Esophagus muscularis mucosa (tissue), 4 donors: ENCODE measurements around the gene SOST. TPM values are rescaled to one million over a fixed set of nuclear protein-coding genes. Genes with fewer than 3 reads are reported as not detected.

Source experiments
- DNase-seq: peaks from one replicate; pipeline ENCODE4 v3.0.0-alpha.2; 2017; ENCODE audit errors: extremely low spot score
- H3K27ac ChIP-seq, 4 donors: fragments of 200-600 bp; sonication (generic); replicated peaks in 1 of 4; 1 replicate in 3 of 4; 2 replicates in 1 of 4; pipeline ENCODE4 v1.5.1; 2016 to 2019; ENCODE audit warnings: mild to moderate bottlenecking in 1 of 4
- H3K27me3 ChIP-seq, 4 donors: fragments of 200-600 bp; sonication (generic); one replicate each; pipeline versions ENCODE4 v1.5.1 to v1.6.0; 2016 to 2019
- H3K36me3 ChIP-seq, 4 donors: fragments of 200-600 bp; sonication (generic); one replicate each; pipeline ENCODE4 v1.5.1; 2016 to 2019
- H3K4me1 ChIP-seq, 4 donors: fragments of 200-600 bp; sonication (generic); one replicate each; pipeline ENCODE4 v1.5.1; 2016 to 2019
- H3K4me3 ChIP-seq, 4 donors: fragments of 200-600 bp; sonication (generic); 1 replicate in 2 of 4; 2 replicates in 2 of 4; pipeline ENCODE4 v1.5.1; 2016 to 2019; ENCODE audit warnings: mild to moderate bottlenecking in 4 of 4, moderate library complexity in 1 of 4
- H3K9me3 ChIP-seq, 4 donors: fragments of 200-600 bp; sonication (generic); 1 replicate in 3 of 4; 2 replicates in 1 of 4; pipeline ENCODE4 v1.5.1; 2016 to 2019
- CTCF ChIP-seq, 3 experiments: fragments of 200-600 bp in 2 of 3; fragments of 450-650 bp in 1 of 3; sonication (generic) in 2 of 3; IDR thresholded peaks; one replicate each; pipeline ENCODE4 v1.5.1; 2017 to 2019; ENCODE audit warnings: antibody characterized with exemption in 3 of 3, mild to moderate bottlenecking in 2 of 3, moderate library complexity in 1 of 3
- EP300 ChIP-seq: sonication (generic); formaldehyde crosslinking; IDR thresholded peaks from one replicate; pipeline ENCODE4 v1.6.1; 2017; ENCODE audit warnings: antibody characterized with exemption
- POLR2A ChIP-seq: fragments of 450-650 bp; IDR thresholded peaks from one replicate; pipeline ENCODE4 v1.6.1; 2017; ENCODE audit warnings: antibody characterized with exemption, moderate library complexity, mild to moderate bottlenecking, low read depth
- POLR2AphosphoS5 ChIP-seq, 2 donors: sonication (generic); formaldehyde crosslinking; IDR thresholded peaks; one replicate each; pipeline ENCODE4 v1.6.1; 2017; ENCODE audit warnings: antibody characterized with exemption in 2 of 2
- WGBS: methylation state at CpG from one replicate; pipeline ENCODE4 v1.1.5; 2018; 5-methylcytosine and 5-hydroxymethylcytosine counted together
- intact Hi-C: fragments of 100-400 bp; cut with DNase I; formaldehyde crosslinking; loops from one replicate; pipeline ENCODE4 v1.15.1; 2023
- total RNA-seq, 4 donors: library from RNA; depleted of rRNA; stranded (reverse); fragments of >200 nt; gene quantifications; one replicate each; pipeline versions ENCODE4 v1.1.0 to v1.2.1, GENCODE V29; 2016

The SOST gene
- total RNA-seq, 4 donors from 2014 or later, result not detected

- peak overlapping the region in 1 of 4 donors; percentile 9 for H3K27ac ChIP-seq
- 73% methylated on average over 6 of the region's 6 CpGs for WGBS
- intact Hi-C loops, result no loop called here
- no peaks in the 10 kb centered on the region for H3K9me3 ChIP-seq
- TF ChIP-seq EP300 (no peak), POLR2AphosphoS5 (IDR thresholded peaks at IDR 0.05) (no peak), POLR2A (no peak), CTCF (IDR thresholded peaks at IDR 0.05) (no peak)
- H3K27me3 ChIP-seq, result no peaks in the 10 kb centered on the region
- H3K4me1 ChIP-seq, result peaks cover 9 to 28% (median 17%) of the 10 kb centered on the region in 4 donors
- no peak overlapping the region for H3K4me3 ChIP-seq
- H3K36me3 ChIP-seq, result peaks cover 29 to 64% (median 52%) of the 10 kb centered on the region in 4 donors
- no peak for DNase-seq
Observed at GRCh38 chr17:43767053-43767712, 8.6 kb upstream of the SOST start.

- DNase-seq, result no peak
- Histone ChIP-seq H3K4me1 (peaks cover 7 to 25% (median 17%) of the 10 kb centered on the region in 4 donors), H3K9me3 (no peaks in the 10 kb centered on the region), H3K4me3 (no peak overlapping the region), H3K36me3 (peaks cover 23 to 57% (median 46%) of the 10 kb centered on the region in 4 donors), H3K27ac (peak overlapping the region in 1 of 4 donors; percentile 9), H3K27me3 (no peaks in the 10 kb centered on the region)
- no peak for TF ChIP-seq EP300
- TF ChIP-seq POLR2AphosphoS5 (IDR thresholded peaks at IDR 0.05), result peak in 1 of 2 donors; percentile 5
- peak; percentile 73 to 91 (median 78) for TF ChIP-seq CTCF (IDR thresholded peaks at IDR 0.05)
- no peak for TF ChIP-seq POLR2A
- intact Hi-C loops, result no loop called here
- 50% methylated on average over 7 of the region's 7 CpGs for WGBS
Observed at GRCh38 chr17:43766413-43767052, 7.9 kb upstream of the SOST start.

- Histone ChIP-seq H3K4me1 (peaks cover 4 to 22% (median 15%) of the 10 kb centered on the region in 4 donors), H3K9me3 (no peaks in the 10 kb centered on the region), H3K36me3 (peaks cover 0 to 3% (median 1%) of the 10 kb centered on the region in 4 donors), H3K27ac (peak overlapping the region in 1 of 4 donors; percentile 24), H3K27me3 (peaks cover 0 to 37% (median 6%) of the 10 kb centered on the region in 4 donors), H3K4me3 (no peak overlapping the region)
- intact Hi-C loops, result loop anchor here (1.0 to 5.0 kb wide), 2 partner anchors 66 to 183 kb away; no protein-coding TSS in a partner anchor
- 0% methylated on average over 10 of the region's 10 CpGs for WGBS
- peak; percentile 97 for DNase-seq
- peak in 1 of 2 donors; percentile 75 for TF ChIP-seq POLR2AphosphoS5 (IDR thresholded peaks at IDR 0.05)
- TF ChIP-seq CTCF (IDR thresholded peaks at IDR 0.05), result peak in 2 of 3 experiments; percentile 97 to 100
- TF ChIP-seq EP300, result no peak
- TF ChIP-seq POLR2A, result no peak
Observed at GRCh38 chr17:43760254-43760852, 1.8 kb upstream of the SOST start.

GRCh38 chr17:43759836-43760235, 1.2 kb upstream of the SOST start:
- 68% methylated on average over 7 of the region's 7 CpGs for WGBS

More at GRCh38 chr17:43759836-43760235, 1.2 kb upstream of the SOST start:
- H3K36me3 ChIP-seq, result no peaks in the 10 kb centered on the region
- no peaks in the 10 kb centered on the region for H3K9me3 ChIP-seq
- TF ChIP-seq POLR2AphosphoS5 (IDR thresholded peaks at IDR 0.05) (no peak), POLR2A (no peak), CTCF (IDR thresholded peaks at IDR 0.05) (no peak), EP300 (no peak)
- no peak overlapping the region for H3K4me3 ChIP-seq
- intact Hi-C loops, result loop anchor here (1.0 to 5.0 kb wide), 2 partner anchors 66 to 183 kb away; no protein-coding TSS in a partner anchor
- peaks cover 9 to 26% (median 20%) of the 10 kb centered on the region in 4 donors for H3K4me1 ChIP-seq
- no peak overlapping the region for H3K27ac ChIP-seq
- DNase-seq, result no peak
- peaks cover 0 to 42% (median 12%) of the 10 kb centered on the region in 4 donors for H3K27me3 ChIP-seq
